NB4 (cell line): ENCODE measurements around the gene SUN5.
A peak's percentile ranks its signal among the peaks of the same experiment; 100 is the strongest.

ENCODE experiments used
- DNase-seq: peaks from one replicate; pipeline ENCODE4 v3.0.0; 2010; ENCODE audit warnings: low read depth
- H3K4me3 ChIP-seq: one replicate; pipeline ENCODE4 v1.5.1; 2011; ENCODE audit warnings: mild to moderate bottlenecking, low read depth, low read length, moderate library complexity
- MYC ChIP-seq: IDR thresholded peaks from 2 replicates; pipeline ENCODE4 v1.6.1; 2011; ENCODE audit warnings: low read depth, low read length
- POLR2A ChIP-seq: IDR thresholded peaks from 2 replicates; pipeline ENCODE4 v1.6.1; 2011; ENCODE audit warnings: mild to moderate bottlenecking; ENCODE audit not compliant: insufficient read length; ENCODE audit errors: extremely low read depth
- TF ChIP-seq, protein P1 (sequence below): IDR thresholded peaks from 2 replicates; pipeline ENCODE4 v1.6.1; 2011; ENCODE audit warnings: low read depth, low read length
- TF ChIP-seq, protein P2 (sequence below): IDR thresholded peaks from one replicate; pipeline ENCODE4 v1.5.1; 2012; ENCODE audit warnings: low read depth, low read length

Gene SUN5

DNA sequence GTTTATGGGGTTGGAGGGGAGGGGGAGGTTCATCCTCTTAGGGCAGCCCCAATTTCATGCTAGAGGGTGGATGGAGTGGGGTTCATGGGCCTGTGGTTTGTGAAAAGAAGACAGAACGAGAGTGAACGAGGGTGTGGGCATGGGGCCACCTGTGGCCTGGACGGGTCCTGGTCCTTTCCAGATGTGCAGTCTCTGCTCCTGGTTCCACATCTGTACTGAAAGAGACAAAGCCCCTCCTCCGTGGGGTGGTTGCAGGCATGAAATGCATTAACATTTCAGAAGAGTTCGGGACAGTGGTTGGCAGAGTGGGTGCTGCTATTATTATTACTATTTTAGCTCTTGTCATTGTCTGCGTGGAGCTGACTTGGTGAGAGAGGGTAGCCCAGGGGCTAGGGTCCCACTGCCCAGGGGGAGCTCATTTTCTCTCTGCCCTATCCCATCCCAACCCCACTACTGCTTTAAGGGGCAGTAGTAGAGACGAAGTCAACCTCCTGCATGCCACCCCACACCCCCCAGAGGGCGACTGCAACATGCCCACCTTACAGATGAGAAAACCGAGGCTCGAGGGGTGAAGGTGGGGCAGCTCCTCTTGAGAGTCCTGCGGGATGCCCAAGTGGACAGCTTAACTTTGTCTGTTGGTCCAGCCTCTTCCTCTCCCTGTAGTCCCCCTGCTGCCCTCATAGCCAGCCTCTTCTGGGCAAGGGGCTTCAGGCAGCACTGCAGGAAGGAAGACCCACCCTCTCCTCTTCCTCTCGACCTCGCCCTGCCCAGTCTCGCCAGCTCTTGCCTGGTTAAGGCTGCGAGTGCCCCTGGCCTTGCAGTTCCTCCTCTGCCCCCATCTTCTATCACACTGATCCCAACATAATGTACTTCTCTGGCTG, 11.7 kb upstream of the SUN5 start:
- H3K4me3 ChIP-seq: no peak overlapping the region
- TF ChIP-seq MYC (no peak), POLR2A (no peak)
- TF ChIP-seq, protein P1, sequence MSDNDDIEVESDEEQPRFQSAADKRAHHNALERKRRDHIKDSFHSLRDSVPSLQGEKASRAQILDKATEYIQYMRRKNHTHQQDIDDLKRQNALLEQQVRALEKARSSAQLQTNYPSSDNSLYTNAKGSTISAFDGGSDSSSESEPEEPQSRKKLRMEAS: no peak
- TF ChIP-seq, protein P2, sequence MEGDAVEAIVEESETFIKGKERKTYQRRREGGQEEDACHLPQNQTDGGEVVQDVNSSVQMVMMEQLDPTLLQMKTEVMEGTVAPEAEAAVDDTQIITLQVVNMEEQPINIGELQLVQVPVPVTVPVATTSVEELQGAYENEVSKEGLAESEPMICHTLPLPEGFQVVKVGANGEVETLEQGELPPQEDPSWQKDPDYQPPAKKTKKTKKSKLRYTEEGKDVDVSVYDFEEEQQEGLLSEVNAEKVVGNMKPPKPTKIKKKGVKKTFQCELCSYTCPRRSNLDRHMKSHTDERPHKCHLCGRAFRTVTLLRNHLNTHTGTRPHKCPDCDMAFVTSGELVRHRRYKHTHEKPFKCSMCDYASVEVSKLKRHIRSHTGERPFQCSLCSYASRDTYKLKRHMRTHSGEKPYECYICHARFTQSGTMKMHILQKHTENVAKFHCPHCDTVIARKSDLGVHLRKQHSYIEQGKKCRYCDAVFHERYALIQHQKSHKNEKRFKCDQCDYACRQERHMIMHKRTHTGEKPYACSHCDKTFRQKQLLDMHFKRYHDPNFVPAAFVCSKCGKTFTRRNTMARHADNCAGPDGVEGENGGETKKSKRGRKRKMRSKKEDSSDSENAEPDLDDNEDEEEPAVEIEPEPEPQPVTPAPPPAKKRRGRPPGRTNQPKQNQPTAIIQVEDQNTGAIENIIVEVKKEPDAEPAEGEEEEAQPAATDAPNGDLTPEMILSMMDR: no peak
- DNase-seq: no peak

DNA sequence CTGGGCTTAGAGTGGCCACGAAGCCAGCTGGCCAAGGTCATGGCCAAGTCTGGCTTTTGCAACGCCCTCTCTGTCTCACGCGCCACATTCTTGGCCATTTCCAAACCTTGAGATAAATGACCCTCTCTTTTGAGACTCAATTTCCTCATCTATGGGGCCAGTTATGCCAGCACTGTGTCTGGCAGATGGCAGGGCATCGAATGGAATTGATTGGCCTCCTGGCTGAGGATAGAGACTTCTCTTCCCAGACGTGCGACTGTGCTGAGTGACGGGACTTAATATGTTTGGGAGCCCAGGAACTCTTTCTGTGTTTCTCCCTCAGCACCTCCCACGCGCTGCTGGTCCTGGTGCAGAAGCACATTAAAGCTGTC, 10.9 kb upstream of the SUN5 start:
- DNase-seq: peak; percentile 20
- TF ChIP-seq, protein P2: no peak
- TF ChIP-seq POLR2A (no peak), MYC (no peak)
- TF ChIP-seq, protein P1: no peak
- no peak overlapping the region for H3K4me3 ChIP-seq

DNA sequence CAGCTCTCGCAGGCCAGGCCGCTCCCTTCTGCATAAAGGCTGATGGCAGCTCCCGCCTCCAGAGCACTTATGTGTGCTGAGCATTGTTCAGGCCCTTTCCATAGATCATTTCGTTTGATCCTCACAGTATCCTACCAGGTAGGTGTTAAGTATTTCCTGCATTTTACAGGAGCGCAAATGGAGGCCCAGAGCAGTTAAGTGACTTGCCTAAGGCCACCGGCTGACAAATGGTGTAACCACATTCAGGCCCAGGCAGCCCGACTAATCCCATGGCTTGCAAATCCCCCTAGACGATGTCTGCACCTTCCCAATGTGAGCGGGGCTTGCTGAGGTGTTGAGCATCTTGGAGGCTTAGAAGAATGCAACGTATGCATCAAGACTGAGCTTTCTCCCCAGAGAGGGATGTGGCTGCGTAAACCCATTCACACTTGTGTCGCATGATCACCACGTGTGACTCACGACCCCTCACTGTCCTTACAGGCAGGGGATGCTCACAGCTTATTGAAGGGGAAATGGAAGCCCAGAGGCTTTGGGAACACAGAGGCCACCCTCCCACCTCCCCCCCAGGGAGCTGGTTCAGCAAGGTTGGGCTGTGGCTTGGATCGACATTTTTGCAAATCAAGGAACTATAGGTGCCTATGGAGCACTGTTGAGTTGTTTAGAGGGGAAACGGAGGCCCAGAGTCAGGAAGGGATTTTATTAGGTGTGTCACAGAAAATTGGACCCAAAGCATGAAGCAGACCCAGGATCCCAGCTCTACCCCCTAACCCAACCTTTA, 10.3 kb upstream of the SUN5 start:
- peak; percentile 42 for DNase-seq

DNA sequence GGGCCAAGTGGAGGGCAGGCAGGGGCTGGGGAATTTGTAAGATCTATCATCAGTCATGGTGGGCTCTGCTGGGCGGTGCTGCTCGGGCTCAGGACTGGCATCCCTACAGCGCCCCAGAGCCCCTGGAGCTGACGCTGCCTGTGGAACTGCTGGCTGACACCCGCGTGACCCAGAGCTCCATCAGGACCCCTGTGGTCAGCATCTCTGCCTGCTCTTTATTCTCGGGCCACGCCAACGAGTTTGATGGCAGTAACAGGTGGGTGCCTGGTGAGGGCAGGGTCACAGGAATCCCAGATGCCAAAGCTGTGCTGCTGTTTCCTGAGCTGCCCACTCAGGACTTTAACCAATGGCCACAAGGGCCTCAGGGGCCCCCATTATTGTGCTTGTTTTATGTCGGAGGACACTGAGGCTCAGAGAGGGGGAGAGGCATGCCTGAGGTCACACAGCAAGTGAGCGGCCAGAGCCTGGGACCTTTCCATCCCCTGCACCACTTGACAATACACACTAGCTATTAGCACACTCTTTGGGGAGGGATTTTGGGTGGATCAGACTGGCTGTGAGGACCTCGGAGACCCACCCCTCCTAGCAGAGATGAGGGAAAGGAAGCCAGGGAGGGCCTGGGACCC, 9.6 kb upstream of the SUN5 start:
- no peak for DNase-seq
- TF ChIP-seq, protein P2: no peak
- TF ChIP-seq MYC (no peak), POLR2A (no peak)
- TF ChIP-seq, protein P1: no peak
- no peak overlapping the region for H3K4me3 ChIP-seq

More for the DNA sequence above, 10.3 kb upstream of the SUN5 start:
- TF ChIP-seq, protein P1: peak; percentile 50; the same call in 1 of the 2 replicates
- TF ChIP-seq MYC: no peak
- H3K4me3 ChIP-seq: no peak overlapping the region

DNA sequence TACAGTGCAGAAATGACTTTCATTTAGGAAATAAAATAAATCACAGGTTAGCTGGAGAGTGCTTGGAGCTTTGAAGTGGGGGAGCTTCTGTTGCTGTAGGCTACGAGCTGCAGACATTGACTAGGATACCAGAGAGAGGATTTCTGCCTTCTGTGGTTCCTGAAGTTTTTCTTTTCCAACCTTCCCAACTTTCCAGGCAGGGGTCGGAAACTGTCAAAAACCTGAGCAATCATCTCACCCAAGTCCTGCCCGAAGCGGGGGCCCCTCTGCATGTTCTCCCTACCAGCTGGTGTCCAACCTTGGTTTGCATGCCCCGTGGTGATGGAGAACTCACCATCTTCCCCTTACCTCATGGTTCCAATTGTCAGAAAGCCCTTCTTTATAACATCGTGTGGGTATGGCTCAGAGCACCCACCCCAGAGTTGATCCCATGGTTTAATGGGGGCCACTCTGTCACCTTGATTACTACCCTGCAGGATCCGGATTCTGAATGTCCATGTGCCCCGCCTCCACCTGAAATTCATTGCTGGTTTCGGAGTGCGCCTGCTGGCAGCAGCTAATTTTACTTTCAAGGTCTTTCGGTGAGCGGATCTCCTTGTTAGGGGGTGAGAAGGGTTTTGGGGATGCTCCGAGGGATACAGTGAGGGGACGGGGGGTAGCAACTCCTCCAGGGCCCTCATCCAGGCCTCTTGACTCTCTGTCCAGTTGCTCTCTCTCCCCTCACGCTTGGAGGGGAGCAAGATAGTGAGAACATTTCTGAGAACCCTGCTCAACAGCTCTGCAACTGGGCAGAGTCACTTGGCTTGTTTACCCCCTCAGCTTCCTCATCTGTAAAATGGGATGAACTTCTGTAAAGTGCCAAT, 8.3 kb upstream of the SUN5 start:
- TF ChIP-seq, protein P2: no peak
- TF ChIP-seq POLR2A: no peak
- TF ChIP-seq, protein P1: no peak
- no peak for TF ChIP-seq MYC
- DNase-seq: no peak
- H3K4me3 ChIP-seq: no peak overlapping the region
